Subcutaneous adipose tissue (tissue), 4 donors: Measurements from ENCODE around the gene FUCA2. TPM values are rescaled to one million over a fixed set of nuclear protein-coding genes. Genes with fewer than 3 reads are reported as not detected.

ENCODE experiments used
- CTCF ChIP-seq: fragments of 450-650 bp; IDR thresholded peaks from one replicate; pipeline ENCODE4 v1.5.1; 2016; ENCODE audit warnings: low read depth, mild to moderate bottlenecking, control low read depth, antibody characterized with exemption, moderate library complexity
- total RNA-seq, 4 donors: library from RNA; depleted of rRNA; stranded (reverse); fragments of >200 nt; gene quantifications; one replicate each; pipeline ENCODE4 v1.1.0, GENCODE V29; 2016

The FUCA2 gene
- total RNA-seq, 4 donors from 2014 or later: 30.3 to 46.9 (median 38.7) TPM

- TF ChIP-seq CTCF: no peak
Observed at GRCh38 chr6:143549949-143550268, 38.4 kb upstream of the FUCA2 start.

GRCh38 chr6:143549221-143549948 lies 37.9 kb upstream of the FUCA2 start:
- no peak for TF ChIP-seq CTCF

GRCh38 chr6:143546599-143546998 lies 35.1 kb upstream of the FUCA2 start:
- TF ChIP-seq CTCF: no peak

- TF ChIP-seq CTCF: no peak
Observed at GRCh38 chr6:143545976-143546547, 34.5 kb upstream of the FUCA2 start.

GRCh38 chr6:143545165-143545564 lies 33.6 kb upstream of the FUCA2 start:
- TF ChIP-seq CTCF: no peak

- TF ChIP-seq CTCF: no peak
Observed at GRCh38 chr6:143544011-143544696, 32.6 kb upstream of the FUCA2 start.

- no peak for TF ChIP-seq CTCF
Observed at GRCh38 chr6:143543435-143543834, 31.9 kb upstream of the FUCA2 start.
